ENCODE data around the gene ZNF766.
"Not testable (repeated sequence)": the region's sequence is repeated elsewhere in the genome, so short reads cannot be mapped to it uniquely, and the experiment has no call there.

DNA sequence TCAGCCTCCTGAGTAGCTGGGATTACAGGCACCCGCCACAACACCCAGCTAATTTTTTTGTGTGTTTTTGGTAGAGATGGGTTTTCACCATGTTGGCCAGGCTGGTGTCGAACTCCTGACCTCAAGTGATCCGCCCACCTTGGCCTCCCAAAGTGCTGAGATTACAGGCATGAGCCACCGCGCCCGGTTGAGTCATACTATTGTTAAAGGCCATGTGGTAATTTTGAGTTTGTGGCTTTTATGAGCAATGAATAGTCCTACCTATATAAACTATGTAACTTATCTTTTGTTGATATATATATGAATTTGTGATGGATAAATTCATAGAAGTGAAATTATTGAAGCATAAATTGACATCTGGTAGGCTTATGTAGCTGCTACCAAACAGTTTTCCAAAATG, 3.8 kb upstream of the ZNF766 start:
- not testable (repeated sequence) for TF ChIP-seq CTCF (conservative IDR thresholded peaks at IDR 0.05); ZFX (IDR thresholded peaks at IDR 0.05)
